HUES64 (cell line): ENCODE data around the gene TMEM120B.
"Not testable (repeated sequence)": the region's sequence is repeated elsewhere in the genome, so short reads cannot be mapped to it uniquely, and the experiment has no call there.

Experiments used
- H3K27ac ChIP-seq: 2 replicates; pipeline ENCODE4 v1.7.0; 2013; ENCODE audit warnings: low read depth, low read length, inconsistent platforms
- H3K27me3 ChIP-seq: 2 replicates; pipeline ENCODE4 v1.6.1; 2013; ENCODE audit warnings: mild to moderate bottlenecking, low read length; ENCODE audit not compliant: insufficient read depth
- H3K36me3 ChIP-seq: 2 replicates; pipeline ENCODE4 v1.6.1; 2013; ENCODE audit warnings: mild to moderate bottlenecking, low read length; ENCODE audit not compliant: insufficient read depth
- H3K4me1 ChIP-seq: 2 replicates; pipeline ENCODE4 v1.6.1; 2013; ENCODE audit warnings: mild to moderate bottlenecking, low read length, moderate library complexity; ENCODE audit not compliant: insufficient read depth
- H3K4me3 ChIP-seq: 2 replicates; pipeline ENCODE4 v1.5.1; 2013; ENCODE audit warnings: mild to moderate bottlenecking, low read length, moderate library complexity
- H3K9ac ChIP-seq: 2 replicates; pipeline ENCODE4 v1.6.1; 2013; ENCODE audit warnings: mild to moderate bottlenecking, low read depth, low read length
- H3K9me3 ChIP-seq: 2 replicates; pipeline ENCODE4 v1.6.1; 2013; ENCODE audit warnings: low read depth, low read length; ENCODE audit not compliant: insufficient read depth
- WGBS: fragments of 150-250, 120-280 bp; methylation state at CpG from one replicate; pipeline ENCODE4 v1.1.7; 2013; ENCODE audit warnings: missing lambda C conversion rate; 5-methylcytosine and 5-hydroxymethylcytosine counted together

Gene TMEM120B

GRCh38 chr12:121787063-121788025, 74.8 kb downstream of the TMEM120B start:
- Histone ChIP-seq H3K36me3 (no peaks in the 10 kb centered on the region), H3K9me3 (no peaks in the 10 kb centered on the region), H3K4me1 (0 out of 2 replicates have a peak, but pooled peaks cover 3% of the 10 kb centered on the region), H3K9ac (no peak overlapping the region), H3K27ac (no peak overlapping the region), H3K27me3 (no peaks in the 10 kb centered on the region), H3K4me3 (no peak overlapping the region)
- WGBS = 94% methylated on average over 16 of the region's 17 CpGs

GRCh38 chr12:121788176-121788818, 75.7 kb downstream of the TMEM120B start:
- 94% methylated on average over 5 of the region's 7 CpGs for WGBS
- Histone ChIP-seq H3K4me3 (no peak overlapping the region), H3K27me3 (no peaks in the 10 kb centered on the region; the same call in 1 of the 2 replicates), H3K27ac (no peak overlapping the region), H3K9ac (no peak overlapping the region), H3K4me1 (0 out of 2 replicates have a peak, but pooled peaks cover 3% of the 10 kb centered on the region), H3K9me3 (no peaks in the 10 kb centered on the region), H3K36me3 (no peaks in the 10 kb centered on the region)

- Histone ChIP-seq H3K9me3 (no peaks in the 10 kb centered on the region), H3K9ac (no peak overlapping the region), H3K36me3 (no peaks in the 10 kb centered on the region), H3K4me1 (0 out of 2 replicates have a peak, but pooled peaks cover 3% of the 10 kb centered on the region), H3K27me3 (no peaks in the 10 kb centered on the region; the same call in 1 of the 2 replicates), H3K27ac (no peak overlapping the region), H3K4me3 (no peak overlapping the region)
- 78% methylated on average over 13 of the region's 13 CpGs for WGBS
Measured at GRCh38 chr12:121789233-121789781, 76.8 kb downstream of the TMEM120B start.

GRCh38 chr12:121789800-121790728, 77.5 kb downstream of the TMEM120B start:
- Histone ChIP-seq H3K4me1 (peaks cover 4% of the 10 kb centered on the region; the same call in 1 of the 2 replicates), H3K27me3 (no peaks in the 10 kb centered on the region; the same call in 1 of the 2 replicates), H3K36me3 (no peaks in the 10 kb centered on the region), H3K9me3 (no peaks in the 10 kb centered on the region), H3K27ac (no peak overlapping the region), H3K4me3 (no peak overlapping the region), H3K9ac (no peak overlapping the region)
- 78% methylated on average over 28 of the region's 28 CpGs for WGBS

GRCh38 chr12:121790785-121791184, 78.2 kb downstream of the TMEM120B start:
- 96% methylated on average over 8 of the region's 8 CpGs for WGBS
- not testable (repeated sequence) for H3K4me3 ChIP-seq, H3K27ac ChIP-seq, H3K4me1 ChIP-seq, H3K27me3 ChIP-seq, H3K9me3 ChIP-seq, H3K9ac ChIP-seq, H3K36me3 ChIP-seq

GRCh38 chr12:121791671-121792551, 79.4 kb downstream of the TMEM120B start:
- Histone ChIP-seq H3K27ac (no peak overlapping the region), H3K4me3 (no peak overlapping the region), H3K36me3 (peaks cover 7% of the 10 kb centered on the region), H3K9me3 (no peaks in the 10 kb centered on the region), H3K4me1 (peaks cover 7% of the 10 kb centered on the region; the same call in 1 of the 2 replicates), H3K9ac (no peak overlapping the region), H3K27me3 (no peaks in the 10 kb centered on the region; the same call in 1 of the 2 replicates)
- 89% methylated on average over 14 of the region's 14 CpGs for WGBS

- H3K36me3 ChIP-seq = peaks cover 8% of the 10 kb centered on the region
- no peaks in the 10 kb centered on the region; the same call in 1 of the 2 replicates for H3K27me3 ChIP-seq
- H3K9me3 ChIP-seq = no peaks in the 10 kb centered on the region
- no peak overlapping the region for H3K27ac ChIP-seq
- H3K4me1 ChIP-seq = peaks cover 13% of the 10 kb centered on the region
- 12% methylated on average over 48 of the region's 48 CpGs for WGBS
- H3K4me3 ChIP-seq = peak overlapping the region; percentile 56
- H3K9ac ChIP-seq = peak overlapping the region; percentile 67
Measured at GRCh38 chr12:121792607-121793439, 80.3 kb downstream of the TMEM120B start.

- peaks cover 19% of the 10 kb centered on the region for H3K4me1 ChIP-seq
Measured at GRCh38 chr12:121793440-121793837, 80.9 kb downstream of the TMEM120B start, which contains the start of gene RHOF. RHOF (minus strand) TSS chr12:121793688; CDS start chr12:121793633, 55 bp downstream.

More at GRCh38 chr12:121793440-121793837, 80.9 kb downstream of the TMEM120B start, which contains the start of gene RHOF:
- H3K9me3 ChIP-seq = no peaks in the 10 kb centered on the region
- no peaks in the 10 kb centered on the region; the same call in 1 of the 2 replicates for H3K27me3 ChIP-seq
- H3K9ac ChIP-seq = peak within 1 kb of the TSS; percentile 67
- WGBS = under 1% methylated on average over 36 of the region's 36 CpGs
- peak within 1 kb of the TSS; percentile 47; the same call in 1 of the 2 replicates for H3K27ac ChIP-seq
- H3K36me3 ChIP-seq = peaks cover 12% of the 10 kb centered on the region
- H3K4me3 ChIP-seq = peak within 1 kb of the TSS; percentile 56
